SK-N-SH (cell line): ENCODE data around the gene C3orf52. TPM values are rescaled to one million over a fixed set of nuclear protein-coding genes. Genes with fewer than 3 reads are reported as not detected.
A peak's percentile ranks its signal among the peaks of the same experiment; 100 is the strongest.
"Not testable (repeated sequence)": the region's sequence is repeated elsewhere in the genome, so short reads cannot be mapped to it uniquely, and the experiment has no call there.

Source experiments
- CTCF ChIA-PET: fragments of 300-600, 350-600 bp; formaldehyde crosslinking; extraction: SDS; loops from one replicate; lab custom pipeline; 2021; lab: Yijun Ruan, JAX
- POLR2A ChIA-PET: fragments of 350-600 bp; sonication (Branson Sonifier 250); formaldehyde crosslinking; extraction: SDS; loops from one replicate; lab custom pipeline; 2020; ENCODE audit warnings: antibody characterized with exemption, inconsistent platforms; lab: Yijun Ruan, JAX
- DNase-seq: peaks from one replicate; pipeline ENCODE4 v3.0.0; 2012
- H2AFZ ChIP-seq: fragments of 200-600 bp; sonication (generic); 2 replicates; pipeline ENCODE4 v1.8.1; 2016; ENCODE audit warnings: antibody characterized with exemption, mild to moderate bottlenecking, low read depth
- H3F3A ChIP-seq: fragments of 200-600 bp; sonication (generic); replicated peaks from 2 replicates; pipeline ENCODE3; 2016; ENCODE audit warnings: antibody characterized with exemption, mild to moderate bottlenecking; ENCODE audit not compliant: insufficient read depth
- H3K27ac ChIP-seq, 2 experiments: fragments of 200-500 bp in 1 of 2; fragments of 200-600 bp in 1 of 2; sonication (Bioruptor generic) in 1 of 2; sonication (generic), shearing (Covaris generic) in 1 of 2; 2 replicates each; pipeline versions ENCODE4 v1.5.1 to v1.6.1; 2014 to 2016; ENCODE audit warnings: low read depth in 2 of 2, inconsistent platforms in 1 of 2, low read length in 1 of 2, mild to moderate bottlenecking in 1 of 2, mixed read lengths in 1 of 2
- H3K27me3 ChIP-seq: fragments of 200-600 bp; sonication (generic), shearing (Covaris generic); 2 replicates; pipeline ENCODE4 v1.6.1; 2016; ENCODE audit warnings: mixed run types; ENCODE audit not compliant: insufficient read depth
- H3K36me3 ChIP-seq, 2 experiments: fragments of 200-500 bp in 1 of 2; fragments of 200-600 bp in 1 of 2; sonication (Bioruptor generic) in 1 of 2; sonication (generic) in 1 of 2; replicated peaks in 1 of 2; 2 replicates each; pipeline versions ENCODE3 to v1.5.1; 2014 to 2016; ENCODE audit warnings: low read length in 1 of 2, mild to moderate bottlenecking in 1 of 2; ENCODE audit not compliant: insufficient read depth in 2 of 2, control insufficient read depth in 1 of 2
- H3K4me1 ChIP-seq, 2 experiments: fragments of 200-500 bp in 1 of 2; fragments of 200-600 bp in 1 of 2; sonication (Bioruptor generic) in 1 of 2; sonication (generic), shearing (Covaris generic) in 1 of 2; 2 replicates each; pipeline versions ENCODE4 v1.5.1 to v1.6.1; 2014 to 2016; ENCODE audit warnings: low read depth in 1 of 2, low read length in 1 of 2, mixed run types in 1 of 2; ENCODE audit not compliant: insufficient read depth in 2 of 2, control insufficient read depth in 1 of 2
- H3K4me2 ChIP-seq: fragments of 200-600 bp; sonication (generic), shearing (Covaris generic); 2 replicates; pipeline ENCODE4 v1.6.1; 2017; ENCODE audit warnings: mixed run types
- H3K4me3 ChIP-seq, 2 experiments: fragments of 200-500 bp in 1 of 2; fragments of 200-600 bp in 1 of 2; sonication (Bioruptor generic) in 1 of 2; sonication (generic), shearing (Covaris generic) in 1 of 2; 2 replicates each; pipeline versions ENCODE4 v1.5.1 to v1.8.1; 2014 to 2016; ENCODE audit warnings: low read depth in 2 of 2, inconsistent platforms in 1 of 2, low read length in 1 of 2, mild to moderate bottlenecking in 1 of 2, mixed read lengths in 1 of 2, moderate library complexity in 1 of 2
- H3K79me2 ChIP-seq: fragments of 200-600 bp; sonication (generic); 2 replicates; pipeline ENCODE4 v1.8.1; 2017; ENCODE audit warnings: mild to moderate bottlenecking; ENCODE audit not compliant: insufficient read depth
- H3K9ac ChIP-seq: fragments of 200-600 bp; sonication (generic); 2 replicates; pipeline ENCODE4 v1.6.1; 2017; ENCODE audit warnings: mixed run types
- H3K9me2 ChIP-seq: fragments of 200-600 bp; sonication (generic); 2 replicates; pipeline ENCODE4 v1.6.1; 2017; ENCODE audit warnings: mixed run types
- H3K9me3 ChIP-seq: fragments of 200-600 bp; sonication (generic); 2 replicates; pipeline ENCODE4 v1.6.1; 2017; ENCODE audit warnings: mixed run types, mild to moderate bottlenecking, moderate library complexity
- H4K20me1 ChIP-seq: fragments of 200-600 bp; sonication (generic); 2 replicates; pipeline ENCODE4 v1.6.1; 2017; ENCODE audit warnings: mild to moderate bottlenecking, mixed run types; ENCODE audit not compliant: insufficient read depth
- CHD2 ChIP-seq: fragments of 150-350 bp; IDR thresholded peaks from 2 replicates; pipeline ENCODE4 v1.6.1; 2018; ENCODE audit warnings: low read length; ENCODE audit not compliant: partially characterized antibody
- CTCF ChIP-seq: fragments of 200-600 bp; sonication (generic); IDR thresholded peaks from 2 replicates; pipeline ENCODE4 v1.6.1; 2017; ENCODE audit warnings: antibody characterized with exemption, mild to moderate bottlenecking, moderate library complexity
- ELF1 ChIP-seq: IDR thresholded peaks from 2 replicates; pipeline ENCODE4 v1.4.0; 2012
- FOSL2 ChIP-seq: IDR thresholded peaks from 2 replicates; pipeline ENCODE4 v1.4.0; 2012; ENCODE audit warnings: low read depth, mild to moderate bottlenecking, moderate library complexity, borderline replicate concordance
- FOXJ3 ChIP-seq: sonication (generic); formaldehyde crosslinking; IDR thresholded peaks from 2 replicates; pipeline ENCODE4 v1.5.1; 2020; ENCODE audit warnings: mild to moderate bottlenecking, missing genetic modification reagents
- GABPA ChIP-seq: IDR thresholded peaks from 2 replicates; pipeline ENCODE4 v1.4.0; 2012; ENCODE audit warnings: low read depth, mild to moderate bottlenecking
- NFIC ChIP-seq: IDR thresholded peaks from 2 replicates; pipeline ENCODE4 v1.4.0; 2012; ENCODE audit warnings: borderline replicate concordance
- NRF1 ChIP-seq: IDR thresholded peaks from 2 replicates; pipeline ENCODE4 v1.6.1; 2012; ENCODE audit warnings: low read depth, mild to moderate bottlenecking, low read length
- RCOR1 ChIP-seq: fragments of 150-350 bp; IDR thresholded peaks from 2 replicates; pipeline ENCODE4 v1.6.1; 2017; ENCODE audit warnings: antibody characterized with exemption, low read length
- TAF1 ChIP-seq: IDR thresholded peaks from 2 replicates; pipeline ENCODE4 v1.6.1; 2012; ENCODE audit warnings: low read depth, mild to moderate bottlenecking, low read length, moderate library complexity, borderline replicate concordance
- TCF12 ChIP-seq: IDR thresholded peaks from 2 replicates; pipeline ENCODE4 v1.4.0; 2012
- TEAD4 ChIP-seq: IDR thresholded peaks from 2 replicates; pipeline ENCODE4 v1.4.0; 2012; ENCODE audit warnings: mild to moderate bottlenecking, borderline replicate concordance; ENCODE audit not compliant: insufficient read depth
- YY1 ChIP-seq: IDR thresholded peaks from 2 replicates; pipeline ENCODE4 v1.4.0; 2012; ENCODE audit warnings: low read depth, mild to moderate bottlenecking
- WGBS: methylation state at CpG from one replicate; pipeline ENCODE4 v1.1.6; 2017; ENCODE audit warnings: low lambda C conversion rate; 5-methylcytosine and 5-hydroxymethylcytosine counted together
- polyA plus RNA-seq, 3 experiments: library from polyadenylated mRNA; depleted of rRNA; stranded (reverse); fragments of >200 nt; gene quantifications; 2 replicates each; pipeline ENCODE4 v1.2.3, GENCODE V29; 2012
- TF ChIP-seq, protein P1 (sequence below): fragments of 150-350 bp; IDR thresholded peaks from 2 replicates; pipeline ENCODE4 v1.6.1; 2016; ENCODE audit warnings: mild to moderate bottlenecking, low read depth, low read length
- TF ChIP-seq, protein P2 (sequence below): IDR thresholded peaks from 2 replicates; pipeline ENCODE4 v1.4.0; 2012; ENCODE audit warnings: low read depth

Gene C3orf52
- polyA plus RNA-seq, 1 of the 3 experiments (the other 2 are of a cell fraction), result 5.4 TPM

GRCh38 chr3:112061152-112061551, 25.0 kb upstream of the C3orf52 start (continued):
- no peak for TF ChIP-seq FOXJ3
- peak; percentile 35; the same call in 1 of the 2 replicates for TF ChIP-seq TCF12
- TF ChIP-seq TEAD4, result peak; percentile 37; the same call in 1 of the 2 replicates
- 0 out of 2 replicates have a peak, but pooled peaks have one; percentile 10 for TF ChIP-seq NFIC

- POLR2A ChIA-PET, CTCF ChIA-PET: not testable (repeated sequence)
- WGBS, result 71% methylated on average over 4 of the region's 8 CpGs
Measured at GRCh38 chr3:112072387-112073060, 13.7 kb upstream of the C3orf52 start.

GRCh38 chr3:112074006-112074405, 12.2 kb upstream of the C3orf52 start:
- no peak overlapping the region for H3K4me2 ChIP-seq
- H3K9me2 ChIP-seq, result no peaks in the 10 kb centered on the region
- H3K27ac ChIP-seq, result peak overlapping the region in 1 of 2 experiments; percentile 67; a peak in 2 of 4 replicates
- POLR2A ChIA-PET, result no interaction called here
- peaks cover 4% of the 10 kb centered on the region for H3F3A ChIP-seq
- no peaks in the 10 kb centered on the region for H3K36me3 ChIP-seq
- H3K9ac ChIP-seq, result peak overlapping the region; percentile 55; the same call in 1 of the 2 replicates
- 96% methylated on average over 2 of the region's 2 CpGs for WGBS
- peaks cover 2 to 9% of the 10 kb centered on the region in 2 experiments; a peak in 3 of 4 replicates for H3K4me1 ChIP-seq
- H2AFZ ChIP-seq, result no peak overlapping the region
- no peak for DNase-seq
- H3K27me3 ChIP-seq, result no peaks in the 10 kb centered on the region
- no peaks in the 10 kb centered on the region for H3K79me2 ChIP-seq
- CTCF ChIA-PET, result no interaction called here
- H3K9me3 ChIP-seq, result no peaks in the 10 kb centered on the region
- H3K4me3 ChIP-seq, result no peak overlapping the region
- H4K20me1 ChIP-seq, result no peaks in the 10 kb centered on the region
- TF ChIP-seq RCOR1, result no peak
- TF ChIP-seq, protein P1, sequence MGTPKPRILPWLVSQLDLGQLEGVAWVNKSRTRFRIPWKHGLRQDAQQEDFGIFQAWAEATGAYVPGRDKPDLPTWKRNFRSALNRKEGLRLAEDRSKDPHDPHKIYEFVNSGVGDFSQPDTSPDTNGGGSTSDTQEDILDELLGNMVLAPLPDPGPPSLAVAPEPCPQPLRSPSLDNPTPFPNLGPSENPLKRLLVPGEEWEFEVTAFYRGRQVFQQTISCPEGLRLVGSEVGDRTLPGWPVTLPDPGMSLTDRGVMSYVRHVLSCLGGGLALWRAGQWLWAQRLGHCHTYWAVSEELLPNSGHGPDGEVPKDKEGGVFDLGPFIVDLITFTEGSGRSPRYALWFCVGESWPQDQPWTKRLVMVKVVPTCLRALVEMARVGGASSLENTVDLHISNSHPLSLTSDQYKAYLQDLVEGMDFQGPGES, result no peak
- TF ChIP-seq CTCF, result no peak
- TF ChIP-seq YY1, result no peak
- TF ChIP-seq NRF1, result no peak
- no peak for TF ChIP-seq TAF1
- TF ChIP-seq ELF1, result no peak
- TF ChIP-seq FOSL2, result no peak
- no peak for TF ChIP-seq GABPA
- TF ChIP-seq CHD2, result no peak
- TF ChIP-seq, protein P2, sequence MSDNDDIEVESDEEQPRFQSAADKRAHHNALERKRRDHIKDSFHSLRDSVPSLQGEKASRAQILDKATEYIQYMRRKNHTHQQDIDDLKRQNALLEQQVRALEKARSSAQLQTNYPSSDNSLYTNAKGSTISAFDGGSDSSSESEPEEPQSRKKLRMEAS, result no peak

More at GRCh38 chr3:112072387-112073060, 13.7 kb upstream of the C3orf52 start:
- H3K27ac ChIP-seq, H3K4me3 ChIP-seq, H3K9ac ChIP-seq, H3K79me2 ChIP-seq, DNase-seq, H3K4me2 ChIP-seq, H3K4me1 ChIP-seq, H3K9me2 ChIP-seq, H2AFZ ChIP-seq, H3F3A ChIP-seq, H3K9me3 ChIP-seq, H3K27me3 ChIP-seq, H3K36me3 ChIP-seq, H4K20me1 ChIP-seq: not testable (repeated sequence)
